Left ventricle myocardium superior (tissue), 1 donor: Measurements from ENCODE around the gene FAM120A. TPM values are rescaled to one million over a fixed set of nuclear protein-coding genes. Genes with fewer than 3 reads are reported as not detected.

ENCODE experiments used
- ATAC-seq: fragments of 200-7000 bp; cut with Tn5 transposase; one replicate; pipeline ENCODE4 v1.9.1; 2020; ENCODE audit warnings: mild to moderate bottlenecking, moderate library complexity
- DNase-seq: peaks from one replicate; pipeline ENCODE4 v3.0.0-alpha.2; 2020
- intact Hi-C: fragments of 100-400 bp; cut with micrococcal nuclease; formaldehyde crosslinking; loops from one replicate; pipeline ENCODE4 v1.11.0; 2022
- total RNA-seq: library from RNA; stranded (reverse); fragmentation: NEBNext Ultra II Directional; extraction: Animal tissue kit (Norgen Biotek cat#: 25700); gene quantifications from one replicate; pipeline ENCODE4 v1.2.1, GENCODE V29; 2021
- donor health status: DM: no; HTN: yes; CAD: no; lungs with severe emphysema.

Gene FAM120A
- total RNA-seq, 1 donor from 2014 or later: 112 TPM

DNA sequence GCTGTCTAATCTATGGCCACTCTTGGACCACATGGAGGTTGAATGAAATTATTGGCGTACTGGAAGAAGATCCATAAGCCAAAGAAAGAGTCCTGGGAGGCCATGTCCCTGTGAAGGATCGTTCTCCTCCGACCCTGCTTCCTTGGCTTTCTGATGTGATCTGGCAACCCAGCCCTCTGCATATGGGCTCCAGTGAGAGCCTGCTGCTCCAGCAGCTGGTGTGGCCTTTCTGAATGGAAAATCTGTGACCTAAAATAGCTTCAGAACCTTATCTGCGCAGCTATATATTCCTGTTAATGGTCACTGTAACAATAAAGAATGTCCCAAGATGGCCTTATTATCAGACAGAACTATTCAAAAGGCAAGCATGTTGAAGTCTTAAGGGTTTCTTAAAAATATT, 84.7 kb downstream of the FAM120A start:
- intact Hi-C loops: no loop called here
- DNase-seq: no peak
- peak; percentile 82 for ATAC-seq

DNA sequence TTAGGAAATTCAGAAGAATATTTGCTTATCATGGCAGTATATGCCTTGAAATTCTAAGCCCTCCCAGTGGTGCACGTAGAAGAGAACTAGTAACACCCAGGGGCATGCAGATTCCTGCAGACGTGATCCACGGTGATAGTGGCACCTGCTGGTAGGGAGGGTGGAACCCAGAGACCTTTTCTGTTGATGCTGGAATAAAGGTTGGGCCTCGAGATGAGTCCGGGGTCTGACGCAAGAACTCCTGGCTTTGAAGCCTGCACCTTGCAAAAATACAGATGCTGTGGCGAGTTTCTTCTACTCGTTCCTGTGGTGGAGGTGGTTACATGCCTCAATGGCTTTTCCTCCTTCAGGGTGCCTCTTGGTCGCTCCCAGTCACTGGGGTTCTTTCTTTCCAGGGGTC, 85.4 kb downstream of the FAM120A start:
- ATAC-seq: peak; percentile 59
- DNase-seq: no peak
- intact Hi-C loops: no loop called here

DNA sequence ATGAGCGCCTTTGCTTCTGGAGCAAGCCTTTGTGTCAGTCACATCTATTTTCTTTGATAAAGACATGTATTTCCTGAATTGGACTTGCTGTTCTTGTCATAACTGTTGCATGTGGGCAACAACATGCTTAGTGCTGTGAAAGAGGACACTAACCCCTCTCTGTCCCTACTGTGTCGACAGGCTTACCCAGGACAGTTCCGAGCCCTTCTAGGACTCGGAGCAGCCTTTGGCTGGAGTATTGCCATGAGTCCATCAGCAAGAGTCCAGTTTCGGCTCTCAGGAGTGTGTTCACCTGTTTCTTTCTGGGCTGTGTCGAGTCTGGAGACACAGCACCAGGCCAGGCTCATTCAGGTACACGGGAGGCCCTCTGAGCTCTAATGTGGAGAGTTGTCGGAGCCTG, 88.8 kb downstream of the FAM120A start:
- intact Hi-C loops: no loop called here
- DNase-seq (no peak), ATAC-seq (peak; percentile 37)

GRCh38 chr9:93541005-93541404, 89.5 kb downstream of the FAM120A start:
- DNase-seq (no peak), ATAC-seq (no peak)
- intact Hi-C loops: no loop called here

GRCh38 chr9:93541581-93542349, 90.3 kb downstream of the FAM120A start:
- DNase-seq (no peak), ATAC-seq (peak; percentile 70)
- intact Hi-C loops: no loop called here

DNA sequence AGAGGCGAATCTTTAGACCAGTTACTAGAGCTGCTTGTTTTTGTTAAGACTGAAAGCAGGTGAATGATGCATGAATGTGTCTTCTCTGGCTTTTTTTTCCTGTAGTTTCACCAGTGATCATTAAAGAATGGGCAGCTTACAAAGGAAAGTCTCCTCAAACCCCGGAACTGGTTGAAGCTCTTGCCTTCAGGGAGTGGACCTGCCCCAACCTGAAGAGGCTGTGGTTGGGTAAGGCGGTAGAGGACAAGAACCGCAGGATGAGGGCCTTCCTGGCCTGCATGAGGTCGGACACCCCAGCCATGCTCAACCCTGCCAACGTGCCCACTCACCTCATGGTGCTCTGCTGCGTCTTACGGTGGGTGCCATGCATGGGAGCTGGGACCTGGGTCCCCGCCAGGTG, 91.6 kb downstream of the FAM120A start:
- intact Hi-C loops: no loop called here
- DNase-seq: no peak
- ATAC-seq: no peak

DNA sequence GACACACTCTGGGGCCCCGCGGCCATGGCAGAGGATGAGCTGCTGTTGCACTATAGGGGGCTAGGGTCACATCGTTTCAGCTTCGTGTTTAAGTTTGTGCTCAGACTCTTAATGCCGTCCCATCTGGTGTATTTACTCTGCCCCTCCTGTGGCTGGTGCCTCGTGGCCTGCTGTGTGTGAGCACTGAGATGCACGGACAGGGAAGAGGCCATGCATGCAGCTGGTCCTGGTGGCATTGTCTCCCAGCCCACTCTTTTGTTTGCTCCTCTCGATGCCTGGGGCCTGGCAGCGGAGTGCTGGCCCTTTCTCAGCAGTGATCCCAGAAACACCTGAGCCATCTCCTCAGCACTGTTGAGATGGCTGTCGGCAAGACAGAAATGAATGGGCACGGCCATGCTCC, 94.9 kb downstream of the FAM120A start:
- intact Hi-C loops: no loop called here
- ATAC-seq (no peak), DNase-seq (no peak)

DNA sequence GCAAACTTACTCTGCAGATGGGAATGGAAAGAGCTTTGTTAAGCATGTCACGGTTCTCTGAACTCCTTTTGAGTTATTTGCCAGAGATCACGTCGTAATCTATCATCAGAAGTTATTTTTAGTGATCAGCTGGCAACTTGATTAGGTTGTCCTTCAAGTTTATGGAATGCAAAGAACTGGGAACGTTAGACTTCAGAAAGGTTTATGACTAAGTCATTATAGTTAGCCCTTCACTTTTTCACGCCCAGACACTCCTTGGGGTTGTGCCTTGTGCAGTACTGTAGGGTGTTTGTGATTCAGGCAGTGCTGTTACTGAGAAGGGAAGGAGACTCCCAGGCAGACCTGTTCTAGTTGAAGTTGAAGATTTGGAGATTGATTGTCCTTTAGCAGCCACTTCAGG, 98.1 kb downstream of the FAM120A start:
- ATAC-seq (peak; percentile 50), DNase-seq (no peak)
- intact Hi-C loops: no loop called here

DNA sequence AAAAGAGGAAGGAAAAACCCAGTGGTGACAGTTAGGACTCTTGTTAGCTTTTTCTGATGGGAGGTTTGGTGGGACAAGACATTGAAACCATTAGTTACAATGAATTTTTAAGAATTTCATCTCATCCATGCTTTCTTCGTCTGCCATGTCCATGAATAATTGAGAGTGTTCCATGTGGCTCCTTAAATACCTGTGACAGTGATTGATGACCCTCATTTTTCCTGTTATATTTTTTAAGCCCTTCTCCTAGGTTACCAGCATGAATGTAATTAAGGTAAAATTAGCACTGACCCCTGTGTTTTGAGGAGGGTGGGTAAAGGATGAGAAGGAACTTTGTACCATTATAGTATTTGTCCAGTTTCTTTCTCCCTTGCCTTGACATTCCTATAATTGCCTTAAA, 101.4 kb downstream of the FAM120A start:
- intact Hi-C loops: no loop called here
- no peak for DNase-seq
- no peak for ATAC-seq

DNA sequence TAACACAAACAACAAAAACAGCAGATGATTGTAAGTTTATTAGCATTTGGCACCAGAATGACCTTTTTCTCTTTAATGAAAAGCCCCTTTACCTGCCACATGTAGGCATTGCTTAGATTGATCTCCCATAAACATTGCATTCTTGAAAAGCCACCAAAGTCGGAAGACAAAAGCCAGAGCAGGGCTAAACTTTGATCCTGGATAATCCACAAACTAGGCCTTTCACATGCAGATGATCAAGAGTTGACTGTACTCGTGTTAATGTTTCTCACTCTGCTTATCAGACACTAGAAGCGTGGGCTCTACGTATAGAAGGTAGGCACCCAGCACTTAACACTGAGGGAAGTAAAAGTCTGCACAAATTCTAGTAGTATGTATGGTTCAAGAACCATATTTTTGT, 103.9 kb downstream of the FAM120A start:
- intact Hi-C loops: no loop called here
- DNase-seq (no peak), ATAC-seq (no peak)

GRCh38 chr9:93557366-93558137, 106.1 kb downstream of the FAM120A start:
- no peak for DNase-seq
- intact Hi-C loops: no loop called here
- no peak for ATAC-seq

- no peak for ATAC-seq
- intact Hi-C loops: no loop called here
- no peak for DNase-seq
Measured at GRCh38 chr9:93558503-93558902, 107.0 kb downstream of the FAM120A start.

DNA sequence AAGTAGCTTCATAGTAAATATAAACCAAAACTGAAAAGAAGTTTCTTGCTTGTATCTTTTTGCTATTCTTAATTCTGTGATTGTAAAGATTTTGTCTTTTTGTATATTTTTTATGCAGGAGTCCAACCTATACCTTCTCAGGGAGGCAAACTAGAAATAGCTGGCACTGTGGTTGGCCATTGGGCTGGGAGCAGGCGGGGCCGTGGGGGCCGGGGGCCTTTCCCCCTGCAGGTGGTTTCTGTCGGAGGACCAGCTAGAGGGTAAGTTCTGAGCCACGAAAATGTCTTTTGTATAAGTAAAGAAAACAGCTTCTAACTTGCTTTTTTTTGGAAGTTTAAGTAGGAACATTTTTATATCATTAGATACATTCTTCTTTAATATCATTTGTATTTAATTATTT, 109.5 kb downstream of the FAM120A start:
- no peak for DNase-seq
- no peak for ATAC-seq
- intact Hi-C loops: loop anchor here (10.0 kb wide), 1 partner anchor 116 kb away; no protein-coding TSS in a partner anchor

DNA sequence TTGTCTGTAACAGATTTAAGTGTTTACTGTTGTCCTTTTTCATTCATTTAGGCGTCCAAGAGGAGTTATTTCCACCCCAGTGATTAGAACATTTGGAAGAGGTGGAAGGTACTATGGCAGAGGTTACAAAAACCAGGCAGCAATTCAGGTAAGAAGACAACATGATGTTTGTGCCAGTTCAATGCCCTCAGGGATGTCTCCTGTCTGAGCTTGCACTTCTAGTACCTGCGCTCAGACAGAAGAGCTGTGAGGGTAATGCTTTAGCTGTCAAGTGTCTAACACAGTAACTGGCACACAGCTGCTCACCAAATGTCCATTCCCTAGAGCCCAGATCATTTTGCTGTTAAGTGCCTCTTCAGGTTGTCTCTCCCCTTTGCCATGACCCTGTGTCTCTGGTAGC, 110.7 kb downstream of the FAM120A start:
- DNase-seq (no peak), ATAC-seq (no peak)
- intact Hi-C loops: loop anchor here (10.0 kb wide), 1 partner anchor 117 kb away; no protein-coding TSS in a partner anchor

DNA sequence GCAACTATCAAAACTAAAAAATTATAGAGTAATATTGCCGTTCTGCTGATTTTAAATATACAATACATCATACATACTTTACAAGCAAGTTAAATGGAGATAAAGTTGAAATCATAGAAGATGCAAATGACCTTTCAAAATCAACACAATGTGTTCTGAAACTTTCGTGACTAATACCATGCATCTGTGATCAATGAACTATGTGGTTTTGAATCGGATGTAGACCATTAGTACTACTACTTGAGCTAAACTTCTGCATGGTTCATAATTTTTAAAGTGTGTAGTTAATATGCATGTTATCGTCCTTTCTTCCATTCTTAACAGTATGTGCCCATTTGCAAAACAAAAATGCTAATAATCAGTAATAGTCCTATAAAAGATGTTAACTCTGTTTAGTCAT, 113.6 kb downstream of the FAM120A start:
- intact Hi-C loops: loop anchor here (10.0 kb wide), 1 partner anchor 120 kb away; no protein-coding TSS in a partner anchor
- DNase-seq (no peak), ATAC-seq (no peak)

DNA sequence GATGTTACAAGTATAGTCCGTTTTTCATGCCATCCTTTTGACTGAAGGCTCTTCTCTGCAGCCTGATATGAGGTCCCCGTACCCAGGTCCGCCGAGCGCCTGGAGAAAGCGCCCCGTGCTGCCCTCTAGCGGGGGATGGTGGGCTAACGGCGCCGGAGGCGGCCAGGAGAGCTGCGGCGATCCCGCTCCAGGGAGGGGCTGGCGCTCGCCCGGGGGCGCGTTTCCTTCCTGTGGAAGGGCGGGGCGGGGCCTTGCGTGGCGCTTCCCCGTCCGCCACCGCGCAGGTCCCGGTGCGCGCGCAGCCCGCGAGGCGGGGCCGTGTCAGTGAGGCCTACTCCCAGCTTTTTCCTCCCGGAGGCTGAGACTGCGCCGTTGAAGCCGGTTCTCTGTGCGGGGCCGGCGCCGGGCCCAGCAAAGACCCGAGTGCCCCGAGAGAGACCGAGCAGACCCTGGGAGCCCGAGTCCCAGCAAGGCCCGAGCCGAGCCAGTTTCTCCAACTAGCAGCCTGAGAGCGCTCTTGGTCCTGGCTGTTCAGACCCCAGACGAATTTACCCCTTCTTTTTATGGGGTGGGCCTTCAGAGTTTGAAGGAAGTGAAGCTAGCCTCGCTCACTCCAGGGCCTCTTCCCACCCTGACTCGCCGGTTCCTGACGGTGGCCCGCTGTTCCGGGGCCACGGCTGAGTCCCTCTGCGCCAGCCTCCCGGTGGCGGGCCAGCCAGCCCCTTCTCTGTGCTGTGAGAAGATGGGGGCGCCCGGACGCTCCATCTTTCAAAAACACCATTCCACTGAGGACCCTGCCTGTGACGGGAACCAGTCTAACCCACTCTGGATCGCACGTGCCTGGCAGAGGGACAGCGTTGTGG, 115.2 kb downstream of the FAM120A start:
- intact Hi-C loops: loop anchor here (10.0 kb wide), 1 partner anchor 122 kb away; no protein-coding TSS in a partner anchor
- DNase-seq: peak; percentile 100
- ATAC-seq: peak; percentile 99

- peak; percentile 15 for ATAC-seq
- no peak for DNase-seq
- intact Hi-C loops: loop anchor here (10.0 kb wide), 1 partner anchor 123 kb away; no protein-coding TSS in a partner anchor
Measured at GRCh38 chr9:93567271-93567959, 115.9 kb downstream of the FAM120A start.

GRCh38 chr9:93568169-93568568, 116.7 kb downstream of the FAM120A start:
- DNase-seq (no peak), ATAC-seq (no peak)
- intact Hi-C loops: loop anchor here (10.0 kb wide), 1 partner anchor 123 kb away; no protein-coding TSS in a partner anchor
